ENCODE data around the gene DAZAP1.

DAZAP1 gene

DNA sequence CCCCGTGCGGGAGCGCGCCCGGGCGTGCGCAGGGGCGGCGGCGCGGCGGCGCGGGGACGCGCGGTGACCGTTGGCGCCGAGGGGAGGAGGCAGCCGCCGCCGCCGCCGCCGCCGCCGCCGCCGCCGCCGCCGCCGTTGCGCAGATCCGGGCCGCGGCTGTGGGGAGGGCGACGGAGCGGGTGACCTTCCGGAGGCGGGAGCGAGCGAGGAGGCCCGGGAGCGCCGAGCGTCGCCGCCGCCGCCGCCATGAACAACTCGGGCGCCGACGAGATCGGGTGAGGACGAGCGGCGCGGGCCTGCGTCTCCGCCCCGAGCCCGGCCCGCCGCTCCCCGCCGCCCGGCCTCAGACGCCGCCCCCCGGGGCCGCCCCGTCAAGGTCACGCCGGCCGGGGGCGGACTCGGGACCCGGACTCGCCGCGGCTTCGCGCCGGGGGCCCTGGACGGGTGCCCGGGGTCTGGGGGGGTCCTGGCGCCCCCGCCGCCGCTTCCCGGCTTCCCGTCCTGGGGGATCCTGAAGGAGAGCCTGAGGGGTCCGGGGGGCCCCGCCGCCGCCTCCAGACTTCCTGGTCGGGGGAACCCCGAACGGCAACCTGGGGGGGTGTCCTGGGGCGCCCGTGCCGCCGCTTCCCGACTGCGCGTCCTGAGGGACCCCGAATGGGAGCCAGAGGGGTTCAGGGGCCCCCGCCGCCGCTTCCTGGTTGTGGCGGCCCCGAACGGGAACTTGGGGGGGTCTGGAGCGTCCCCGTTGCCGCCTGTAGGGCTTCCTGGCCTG lies at the start of gene DAZAP1:
TSS of gene DAZAP1 (plus strand) at position 59 of the 772 bp plus-strand sequence. CDS start at position 247, 188 bp downstream.
- DNase-seq, result no peak

DNA sequence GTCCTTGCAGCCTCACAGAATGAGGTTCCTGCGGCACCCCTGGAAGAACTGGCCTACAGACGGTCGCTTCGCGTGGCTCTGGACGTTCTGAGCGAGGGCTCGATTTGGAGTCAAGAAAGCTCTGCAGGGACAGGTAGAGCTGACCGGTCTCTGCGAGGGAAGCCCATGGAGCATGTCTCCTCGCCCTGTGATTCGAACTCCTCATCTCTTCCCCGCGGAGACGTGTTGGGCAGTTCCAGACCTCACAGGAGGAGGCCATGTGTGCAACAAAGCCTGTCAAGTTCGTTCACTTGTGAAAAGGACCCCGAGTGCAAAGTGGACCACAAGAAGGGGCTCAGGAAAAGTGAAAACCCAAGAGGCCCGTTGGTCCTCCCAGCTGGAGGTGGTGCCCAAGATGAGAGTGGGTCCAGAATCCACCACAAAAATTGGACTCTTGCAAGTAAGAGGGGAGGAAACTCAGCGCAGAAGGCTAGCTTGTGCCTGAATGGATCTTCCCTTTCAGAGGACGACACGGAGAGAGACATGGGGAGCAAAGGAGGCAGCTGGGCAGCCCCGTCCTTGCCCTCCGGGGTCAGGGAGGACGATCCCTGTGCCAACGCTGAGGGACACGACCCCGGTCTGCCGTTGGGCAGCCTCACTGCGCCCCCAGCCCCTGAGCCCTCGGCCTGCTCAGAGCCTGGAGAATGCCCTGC lies 47.1 kb upstream of the DAZAP1 start:
- no peak for DNase-seq

DNA sequence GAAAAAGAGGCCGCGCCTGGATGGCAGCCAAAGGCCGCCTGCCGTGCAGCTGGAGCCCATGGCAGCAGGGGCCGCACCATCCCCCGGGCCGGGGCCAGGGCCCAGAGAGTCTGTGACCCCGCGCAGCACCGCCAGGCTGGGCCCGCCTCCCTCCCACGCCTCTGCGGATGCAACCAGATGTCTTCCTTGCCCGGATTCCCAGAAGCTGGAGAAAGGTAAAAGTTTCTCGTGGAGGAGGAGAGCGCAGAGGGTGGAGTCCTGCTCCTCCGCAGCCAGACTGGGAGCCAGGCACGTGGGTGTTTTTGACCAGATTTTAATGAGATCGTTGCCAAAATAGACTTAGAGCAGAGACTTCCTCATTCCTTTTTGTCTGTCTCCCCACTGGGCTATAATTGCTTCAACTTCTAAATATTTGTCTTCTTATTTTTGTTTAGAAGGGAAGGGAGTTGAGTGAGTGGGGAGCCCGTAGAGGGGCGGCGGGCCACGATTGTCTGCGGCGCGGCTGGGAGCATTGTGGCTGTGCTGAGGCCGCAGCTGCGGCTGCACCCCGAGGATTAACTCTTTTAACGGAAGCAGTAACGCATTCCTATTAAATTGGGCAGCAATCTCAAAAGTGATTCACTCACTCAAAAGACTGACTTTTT lies 46.4 kb upstream of the DAZAP1 start:
- no peak for DNase-seq

DNA sequence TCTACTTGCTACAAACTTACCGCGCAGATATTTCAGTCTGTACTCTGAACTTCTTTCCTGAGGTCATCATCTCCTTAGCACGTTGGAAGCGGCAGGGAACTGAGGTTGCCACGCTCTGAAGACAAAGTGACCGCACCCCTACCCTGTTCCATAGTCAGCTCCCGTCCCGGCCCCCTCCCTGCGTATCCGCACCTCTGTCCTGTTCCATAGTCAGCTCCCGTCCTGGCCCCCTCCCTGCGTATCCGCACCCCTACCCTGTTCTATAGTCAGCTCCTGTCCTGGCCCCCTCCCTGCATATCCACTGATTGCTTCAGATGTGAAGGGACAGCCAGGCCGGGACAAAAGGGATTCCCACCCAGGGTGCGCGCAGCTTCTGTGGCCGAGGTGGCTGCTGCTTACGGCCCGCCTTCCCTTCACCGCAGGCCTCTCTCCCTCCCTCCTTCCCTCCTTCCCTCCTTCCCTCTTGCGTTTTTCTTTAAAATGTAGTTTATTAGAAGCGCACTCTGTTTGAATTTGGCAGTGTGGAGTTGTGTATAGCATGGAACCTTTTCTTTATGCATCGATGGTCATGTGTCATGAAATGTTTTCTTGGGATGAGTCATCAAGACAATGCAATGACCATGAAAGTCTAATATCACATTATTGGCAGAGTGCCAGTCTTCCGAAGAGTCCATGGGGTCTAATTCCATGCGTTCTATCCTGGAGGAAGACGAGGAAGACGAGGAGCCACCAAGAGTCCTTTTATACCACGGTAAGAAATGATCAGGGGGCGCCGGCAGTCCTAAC lies 45.6 kb upstream of the DAZAP1 start:
- DNase-seq, result no peak

DNA sequence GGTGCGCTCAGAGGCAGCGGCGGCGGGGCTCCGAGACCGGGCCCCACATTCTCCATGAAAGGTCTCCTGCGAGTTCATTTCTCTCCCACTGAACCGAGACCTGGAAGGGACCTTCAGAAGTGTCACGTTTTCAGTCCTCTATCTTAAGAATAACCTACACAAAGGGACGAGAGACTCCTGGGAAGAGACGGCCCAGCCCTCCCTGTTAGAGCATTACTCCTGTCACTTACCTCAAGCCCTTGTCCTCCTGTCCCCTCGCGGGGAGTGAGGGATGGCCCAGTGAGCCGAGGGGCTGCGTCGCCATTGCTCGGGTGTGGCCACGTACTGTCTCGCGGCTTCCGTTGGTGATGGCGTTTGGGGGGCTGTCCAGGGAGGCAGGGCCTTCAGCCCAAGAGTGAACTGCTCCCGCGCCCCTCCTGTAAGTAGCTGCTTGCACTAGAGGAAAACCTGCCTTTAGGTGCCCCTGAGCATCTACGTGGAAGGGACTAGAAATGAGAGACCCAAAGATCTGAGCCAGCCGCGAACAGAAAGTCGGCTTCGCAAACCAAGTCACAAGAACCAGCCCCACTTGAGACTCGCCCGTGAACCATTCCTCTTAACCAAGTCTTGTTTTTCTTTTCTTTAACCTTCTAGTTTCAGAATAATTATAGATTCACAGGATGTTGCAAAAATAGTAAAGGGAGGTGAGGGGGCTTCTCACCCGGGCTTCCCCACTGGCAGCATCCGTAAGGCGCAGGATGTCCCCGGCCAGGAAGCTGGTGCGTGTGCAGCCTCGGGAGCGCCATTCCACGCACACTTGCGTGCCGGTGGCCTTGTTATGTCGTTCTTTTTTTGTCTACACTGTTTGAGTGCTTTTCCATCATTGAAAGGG lies 44.8 kb upstream of the DAZAP1 start:
- no peak for DNase-seq

DNA sequence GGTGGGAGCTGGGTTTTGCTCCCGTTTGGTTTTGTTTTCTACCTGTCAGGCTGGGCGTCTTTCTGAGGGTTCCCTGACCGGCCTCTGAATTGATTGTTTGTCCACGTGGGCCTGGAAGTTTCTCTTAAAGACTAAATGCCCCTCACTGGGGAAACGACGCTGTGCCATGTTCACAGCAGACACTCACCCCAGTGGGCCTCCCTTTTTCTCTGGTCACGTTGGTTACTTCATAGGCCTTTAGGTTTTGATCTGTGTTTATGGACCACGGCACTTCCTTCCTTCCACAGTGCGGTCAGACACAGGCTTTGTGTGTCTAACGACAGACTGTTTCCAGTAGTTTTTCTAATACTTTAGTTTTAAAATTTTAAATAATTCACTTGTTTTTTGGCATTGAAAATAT lies 43.8 kb upstream of the DAZAP1 start:
- DNase-seq, result no peak

DNA sequence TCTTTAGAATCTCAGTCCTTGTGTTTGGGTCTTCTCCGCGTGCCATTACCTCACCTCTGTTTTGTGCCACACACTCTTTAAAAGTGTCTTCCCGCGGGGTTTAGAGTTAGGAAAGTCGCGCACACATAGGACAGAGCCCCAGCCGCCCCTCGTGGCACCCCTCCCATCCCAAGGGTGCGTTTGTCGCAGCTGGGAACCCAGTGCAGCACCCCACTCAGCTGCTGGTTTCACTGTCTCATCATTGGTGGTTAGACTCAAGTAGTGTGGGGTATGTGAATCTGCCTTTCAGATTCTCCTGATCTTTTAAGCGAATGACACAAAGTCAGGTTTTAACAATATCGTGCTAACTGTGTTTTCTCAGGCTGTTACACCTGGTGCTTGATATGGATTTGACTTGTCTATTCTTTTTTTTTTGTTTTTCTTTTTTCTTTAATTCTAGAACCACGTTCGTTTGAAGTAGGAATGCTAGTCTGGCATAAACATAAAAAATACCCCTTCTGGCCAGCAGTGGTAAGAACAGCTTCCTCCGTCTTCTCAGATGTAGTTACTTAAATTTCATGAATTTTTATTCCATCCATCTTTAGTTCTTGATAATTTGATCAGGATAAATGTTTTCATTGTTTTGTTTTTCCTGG lies 43.2 kb upstream of the DAZAP1 start:
- DNase-seq, result no peak

DNA sequence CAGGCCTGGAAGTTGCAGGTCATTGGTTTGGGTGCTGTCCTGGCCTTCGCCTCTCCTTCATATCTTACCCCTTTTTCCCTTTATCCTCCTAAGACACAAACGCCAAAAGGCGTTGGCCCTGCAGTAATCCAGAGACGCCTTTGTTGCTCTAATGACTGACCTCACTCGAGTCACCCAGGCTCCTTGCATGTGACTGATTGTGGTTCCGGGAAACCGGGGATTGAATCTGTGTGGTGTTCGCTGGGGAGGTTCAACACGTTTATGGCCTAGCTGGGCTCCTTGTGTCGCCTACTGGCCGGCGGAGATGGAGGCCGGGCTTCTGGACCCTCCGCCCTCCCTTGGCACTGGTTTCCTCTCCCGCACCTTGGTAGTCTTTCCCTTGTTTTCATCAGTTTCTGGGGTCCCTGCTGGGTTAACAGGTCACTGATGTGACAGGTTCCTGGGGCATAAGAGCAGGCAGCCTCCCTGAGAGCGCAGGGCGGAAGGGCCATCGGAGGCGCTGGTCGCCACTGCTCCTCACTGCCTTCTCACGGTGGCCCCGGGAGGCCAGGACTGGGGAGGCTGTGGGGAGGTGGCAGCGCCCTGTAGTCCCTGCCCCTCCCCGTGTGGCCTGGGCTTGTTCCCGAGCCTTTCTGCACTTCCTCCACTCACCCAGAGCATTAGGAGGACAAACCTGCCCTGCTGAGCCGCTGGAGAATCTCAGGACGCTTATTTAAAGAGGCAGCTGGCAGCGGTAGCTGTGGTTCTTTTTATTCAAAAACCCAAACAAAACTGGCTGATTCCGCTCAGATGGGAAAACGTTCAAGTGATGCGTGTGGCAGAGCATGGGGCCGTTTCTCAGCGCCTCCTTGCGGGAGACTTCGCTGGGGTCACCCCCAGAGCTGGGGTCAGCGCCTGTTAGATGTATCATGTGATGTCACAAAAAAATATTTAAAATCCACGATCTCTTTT lies 41.8 kb upstream of the DAZAP1 start:
- DNase-seq, result no peak

DNA sequence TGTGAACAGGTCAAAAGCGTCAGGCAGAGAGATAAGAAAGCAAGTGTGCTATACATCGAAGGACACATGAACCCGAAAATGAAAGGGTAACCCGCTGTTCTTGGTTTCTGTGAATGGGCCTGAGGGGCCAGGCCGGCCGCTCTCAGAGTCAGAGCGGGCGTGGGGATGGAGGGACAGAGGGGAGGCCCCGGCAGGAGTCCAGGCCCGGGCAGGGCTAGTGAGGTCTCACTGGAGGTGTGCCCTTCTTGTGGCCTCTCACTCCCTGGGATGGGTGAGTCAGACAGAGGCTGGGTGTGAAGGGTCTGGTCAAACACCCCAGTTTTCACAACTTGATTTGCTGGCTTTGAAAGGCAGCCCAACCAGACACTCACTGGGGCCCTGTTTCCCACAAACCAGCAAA lies 41.1 kb upstream of the DAZAP1 start:
- no peak for DNase-seq

DNA sequence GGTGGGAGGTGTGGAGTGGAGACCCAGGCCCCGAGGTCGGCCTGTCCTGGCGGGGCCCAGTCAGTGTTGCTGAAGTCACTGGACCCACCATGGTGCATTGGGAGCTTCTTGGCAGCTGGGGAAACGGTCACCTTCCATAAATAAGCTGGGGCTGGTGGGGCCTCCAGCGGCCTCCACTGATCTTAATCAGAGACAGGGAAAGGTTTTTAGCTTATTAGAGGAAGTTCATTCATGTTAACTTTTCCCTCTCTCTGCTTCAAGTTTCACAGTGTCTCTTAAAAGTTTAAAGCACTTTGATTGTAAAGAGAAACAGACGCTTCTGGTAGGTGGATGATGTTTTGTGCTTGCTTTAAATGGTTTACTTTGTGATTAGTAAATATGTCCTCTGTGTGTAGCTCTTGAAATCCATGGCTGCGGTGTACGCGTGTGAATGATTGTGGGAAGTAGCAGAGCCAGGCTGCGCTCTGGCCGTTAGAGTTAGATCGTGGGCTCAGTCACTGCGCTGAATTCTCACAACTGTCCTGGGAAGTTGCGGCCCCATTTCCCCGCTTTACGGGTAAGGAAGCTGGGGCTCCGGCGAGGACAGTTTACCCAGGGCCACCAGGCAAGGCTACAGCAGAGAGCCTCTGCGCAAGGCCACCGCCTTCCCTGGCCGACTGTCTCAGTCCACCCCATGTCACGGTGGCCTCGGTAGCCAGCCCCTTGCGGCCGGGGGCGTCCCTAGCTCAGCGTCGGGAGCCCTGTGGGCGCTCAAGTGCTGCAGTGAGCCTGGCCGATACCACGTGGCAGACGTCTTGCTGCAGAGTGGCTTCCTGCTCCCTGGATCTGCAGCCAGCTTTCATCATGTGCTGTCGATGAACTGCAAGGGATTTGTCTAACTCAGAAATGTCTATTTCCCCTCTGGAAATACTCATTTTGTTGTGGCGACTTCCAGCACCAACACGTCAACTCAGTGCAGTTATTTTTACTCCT lies 40.2 kb upstream of the DAZAP1 start:
- no peak for DNase-seq

DNA sequence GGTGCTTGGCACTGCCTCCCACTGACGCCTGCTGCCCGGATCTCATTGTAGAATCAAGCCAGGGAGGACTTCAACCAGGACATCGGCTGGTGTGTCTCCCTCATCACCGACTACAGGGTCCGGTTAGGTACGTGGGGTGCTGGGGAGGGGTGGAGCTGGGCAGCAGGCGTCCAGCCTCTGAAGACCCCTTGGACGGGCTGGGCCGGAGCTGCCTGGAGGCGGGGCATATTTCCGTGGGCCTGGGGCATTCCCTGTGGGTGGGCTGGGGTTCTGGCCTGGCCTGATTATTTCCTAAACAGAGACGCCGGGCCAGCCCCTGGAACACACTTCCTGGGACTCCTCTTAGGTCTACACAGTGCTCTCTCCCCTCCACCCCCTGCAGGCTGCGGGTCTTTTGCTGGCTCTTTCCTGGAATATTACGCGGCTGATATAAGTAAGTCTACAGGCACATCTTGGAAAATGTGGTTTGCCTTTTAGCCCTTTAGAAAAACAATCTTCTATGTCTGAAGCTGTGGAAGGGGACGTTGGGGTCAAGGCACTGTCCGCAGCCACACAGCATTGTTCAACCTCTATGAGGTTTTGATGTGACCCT lies 38.1 kb upstream of the DAZAP1 start:
- DNase-seq, result no peak

DNA sequence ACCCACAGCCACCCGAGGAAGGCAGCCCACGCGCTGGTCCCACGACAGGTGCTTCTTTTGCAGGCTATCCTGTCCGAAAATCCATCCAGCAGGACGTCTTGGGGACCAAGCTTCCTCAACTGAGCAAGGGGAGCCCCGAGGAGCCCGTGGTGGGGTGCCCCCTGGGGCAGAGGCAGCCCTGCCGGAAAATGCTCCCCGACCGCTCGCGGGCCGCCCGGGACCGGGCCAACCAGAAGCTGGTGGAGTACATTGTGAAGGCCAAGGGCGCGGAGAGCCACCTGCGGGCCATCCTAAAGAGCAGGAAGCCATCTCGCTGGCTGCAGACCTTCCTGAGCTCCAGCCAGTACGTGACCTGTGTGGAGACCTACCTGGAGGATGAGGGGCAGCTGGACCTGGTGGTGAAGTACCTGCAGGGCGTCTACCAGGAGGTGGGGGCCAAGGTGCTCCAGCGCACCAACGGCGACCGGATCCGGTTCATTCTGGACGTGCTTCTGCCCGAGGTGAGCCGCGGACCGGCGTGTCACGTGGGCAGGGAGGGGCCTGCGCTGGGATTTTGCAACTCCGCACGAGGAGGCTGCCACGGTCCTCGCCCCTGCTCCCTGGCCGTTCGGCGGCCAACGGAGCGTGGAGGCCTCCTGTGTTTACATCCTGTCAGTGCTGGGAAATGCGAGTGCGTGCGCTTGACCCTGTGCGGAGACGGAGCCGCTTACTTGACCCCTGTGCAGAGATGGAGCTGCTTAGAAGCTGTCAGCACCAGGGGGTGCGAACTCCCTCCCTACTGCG lies 36.6 kb upstream of the DAZAP1 start:
- DNase-seq, result no peak

DNA sequence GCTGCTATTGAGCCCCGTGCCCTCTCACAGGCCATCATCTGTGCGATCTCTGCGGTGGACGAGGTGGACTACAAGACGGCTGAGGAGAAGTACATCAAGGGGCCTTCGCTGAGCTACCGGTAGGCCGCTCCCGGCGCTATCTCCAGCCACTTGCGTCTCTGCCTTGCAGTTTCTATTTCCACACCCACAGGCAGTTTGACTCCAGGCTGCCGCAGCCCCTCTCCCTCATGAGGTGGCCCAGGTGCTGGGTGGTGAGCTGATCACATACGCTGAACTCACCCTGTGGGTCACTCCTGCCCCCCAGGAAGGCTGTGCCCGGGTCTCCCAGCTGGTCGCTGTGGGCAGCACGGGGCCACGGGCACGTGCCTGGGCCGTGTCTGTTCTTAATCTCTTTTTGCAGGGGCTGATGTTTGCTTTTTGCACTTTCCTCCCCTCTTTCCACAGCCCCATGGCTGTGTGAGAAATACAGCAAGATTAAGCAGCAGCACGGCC lies 34.3 kb upstream of the DAZAP1 start:
- DNase-seq, result no peak

DNA sequence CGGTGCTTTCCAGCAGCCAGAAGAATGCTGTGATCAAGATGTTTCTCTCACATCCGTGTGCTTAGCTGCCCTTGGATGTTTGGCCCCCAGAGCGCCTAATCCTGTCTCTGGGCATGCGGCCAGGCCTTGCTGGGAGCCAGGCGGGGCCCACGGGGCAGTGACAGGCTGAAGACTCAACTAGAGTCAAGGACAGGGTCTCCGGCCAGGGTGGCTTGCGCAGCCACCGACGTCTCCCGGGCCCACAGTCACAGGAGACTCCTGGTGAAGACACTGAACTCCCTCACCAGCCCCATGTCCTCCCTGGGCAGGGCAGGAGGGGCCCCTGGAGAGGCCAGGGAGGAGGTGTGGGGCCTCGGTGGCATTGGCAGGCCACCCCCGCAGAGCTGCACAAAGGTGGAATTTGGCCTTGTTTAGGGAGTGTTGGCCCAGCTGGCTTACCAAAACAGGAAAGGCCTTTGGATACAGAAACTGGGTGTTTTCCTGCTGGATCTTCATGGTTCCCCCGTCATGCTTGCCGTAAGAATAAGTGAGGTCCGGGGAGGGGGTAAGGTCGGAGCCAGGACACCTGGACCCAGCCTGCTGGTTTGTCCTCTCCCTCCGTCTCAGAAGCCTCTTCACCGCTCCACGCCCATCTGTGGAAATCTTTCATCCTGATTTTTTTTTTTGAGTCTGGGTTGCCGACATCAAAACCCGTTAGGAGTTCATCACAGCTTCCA lies 33.7 kb upstream of the DAZAP1 start:
- DNase-seq, result no peak

DNA sequence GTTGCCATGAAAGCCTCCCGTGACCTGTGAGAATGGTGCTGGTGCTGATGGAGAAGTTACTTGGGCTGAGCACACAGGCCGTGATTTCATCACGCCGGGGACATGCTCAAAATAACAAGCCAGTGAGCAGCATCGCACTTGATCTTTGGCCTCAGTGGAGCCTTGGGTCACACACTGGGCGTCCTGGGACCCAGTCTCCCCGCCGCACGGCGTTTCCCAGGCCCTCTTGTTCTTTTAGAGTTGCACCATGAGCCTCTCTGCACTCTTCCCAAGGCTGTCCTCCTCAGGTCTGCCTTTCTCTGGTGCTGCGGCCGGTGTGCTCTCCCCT lies 33.2 kb upstream of the DAZAP1 start:
- DNase-seq, result no peak

DNA sequence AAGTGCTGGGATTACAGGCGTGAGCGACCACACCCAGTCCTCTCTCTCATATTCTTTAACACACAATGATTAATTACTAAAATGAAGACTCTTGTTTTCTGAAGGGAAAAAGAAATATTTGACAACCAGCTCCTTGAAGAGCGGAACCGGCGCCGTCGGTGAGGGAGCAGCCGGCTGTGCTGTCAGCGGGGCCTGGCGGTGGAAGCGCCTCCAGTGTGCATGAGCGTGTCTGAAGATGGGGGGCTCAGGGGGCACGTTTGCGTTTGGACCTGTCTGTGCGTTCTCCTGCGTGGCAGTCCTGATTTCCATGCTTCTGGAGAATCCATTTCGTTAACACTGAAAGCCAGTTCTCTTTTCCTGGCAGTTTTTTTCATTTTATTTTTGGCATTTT lies 31.0 kb upstream of the DAZAP1 start:
- no peak for DNase-seq
